ENCODE results near the gene CYB561D1. TPM values are rescaled to one million over a fixed set of nuclear protein-coding genes. Genes with fewer than 3 reads are reported as not detected.

Gene CYB561D1
- total and polyA plus RNA-seq, 10 of the 15 experiments (the other 5 are each of a cell fraction or from before 2014, with no cell fraction given): 0.68 to 9.0 (median 3.3) TPM

DNA sequence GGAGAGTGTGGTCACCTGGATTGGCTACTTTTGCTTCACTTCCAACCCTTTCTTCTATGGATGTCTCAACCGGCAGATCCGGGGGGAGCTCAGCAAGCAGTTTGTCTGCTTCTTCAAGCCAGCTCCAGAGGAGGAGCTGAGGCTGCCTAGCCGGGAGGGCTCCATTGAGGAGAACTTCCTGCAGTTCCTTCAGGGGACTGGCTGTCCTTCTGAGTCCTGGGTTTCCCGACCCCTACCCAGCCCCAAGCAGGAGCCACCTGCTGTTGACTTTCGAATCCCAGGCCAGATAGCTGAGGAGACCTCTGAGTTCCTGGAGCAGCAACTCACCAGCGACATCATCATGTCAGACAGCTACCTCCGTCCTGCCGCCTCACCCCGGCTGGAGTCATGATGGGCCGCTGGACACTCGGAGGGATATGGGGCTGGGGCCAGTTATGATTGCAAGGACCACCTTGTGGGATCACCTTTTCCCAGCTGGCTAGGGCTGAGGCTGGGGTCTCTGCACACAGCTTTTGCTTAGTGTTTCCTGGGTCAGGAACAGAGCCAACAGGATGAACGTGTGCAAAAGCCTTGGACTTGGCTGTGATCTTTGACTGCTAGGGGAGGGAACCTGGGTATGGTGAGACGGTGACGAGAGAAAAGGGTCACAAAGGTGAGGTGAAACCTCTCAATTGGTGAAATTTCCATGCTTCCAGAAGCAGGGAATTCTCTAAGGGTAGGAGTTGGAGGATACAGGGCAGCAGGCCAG is 50.3 kb downstream of the CYB561D1 start (continued):
- TF ChIP-seq, protein P1, sequence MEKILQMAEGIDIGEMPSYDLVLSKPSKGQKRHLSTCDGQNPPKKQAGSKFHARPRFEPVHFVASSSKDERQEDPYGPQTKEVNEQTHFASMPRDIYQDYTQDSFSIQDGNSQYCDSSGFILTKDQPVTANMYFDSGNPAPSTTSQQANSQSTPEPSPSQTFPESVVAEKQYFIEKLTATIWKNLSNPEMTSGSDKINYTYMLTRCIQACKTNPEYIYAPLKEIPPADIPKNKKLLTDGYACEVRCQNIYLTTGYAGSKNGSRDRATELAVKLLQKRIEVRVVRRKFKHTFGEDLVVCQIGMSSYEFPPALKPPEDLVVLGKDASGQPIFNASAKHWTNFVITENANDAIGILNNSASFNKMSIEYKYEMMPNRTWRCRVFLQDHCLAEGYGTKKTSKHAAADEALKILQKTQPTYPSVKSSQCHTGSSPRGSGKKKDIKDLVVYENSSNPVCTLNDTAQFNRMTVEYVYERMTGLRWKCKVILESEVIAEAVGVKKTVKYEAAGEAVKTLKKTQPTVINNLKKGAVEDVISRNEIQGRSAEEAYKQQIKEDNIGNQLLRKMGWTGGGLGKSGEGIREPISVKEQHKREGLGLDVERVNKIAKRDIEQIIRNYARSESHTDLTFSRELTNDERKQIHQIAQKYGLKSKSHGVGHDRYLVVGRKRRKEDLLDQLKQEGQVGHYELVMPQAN (conservative IDR thresholded peaks at IDR 0.05): no peak
- TF ChIP-seq, protein P2, sequence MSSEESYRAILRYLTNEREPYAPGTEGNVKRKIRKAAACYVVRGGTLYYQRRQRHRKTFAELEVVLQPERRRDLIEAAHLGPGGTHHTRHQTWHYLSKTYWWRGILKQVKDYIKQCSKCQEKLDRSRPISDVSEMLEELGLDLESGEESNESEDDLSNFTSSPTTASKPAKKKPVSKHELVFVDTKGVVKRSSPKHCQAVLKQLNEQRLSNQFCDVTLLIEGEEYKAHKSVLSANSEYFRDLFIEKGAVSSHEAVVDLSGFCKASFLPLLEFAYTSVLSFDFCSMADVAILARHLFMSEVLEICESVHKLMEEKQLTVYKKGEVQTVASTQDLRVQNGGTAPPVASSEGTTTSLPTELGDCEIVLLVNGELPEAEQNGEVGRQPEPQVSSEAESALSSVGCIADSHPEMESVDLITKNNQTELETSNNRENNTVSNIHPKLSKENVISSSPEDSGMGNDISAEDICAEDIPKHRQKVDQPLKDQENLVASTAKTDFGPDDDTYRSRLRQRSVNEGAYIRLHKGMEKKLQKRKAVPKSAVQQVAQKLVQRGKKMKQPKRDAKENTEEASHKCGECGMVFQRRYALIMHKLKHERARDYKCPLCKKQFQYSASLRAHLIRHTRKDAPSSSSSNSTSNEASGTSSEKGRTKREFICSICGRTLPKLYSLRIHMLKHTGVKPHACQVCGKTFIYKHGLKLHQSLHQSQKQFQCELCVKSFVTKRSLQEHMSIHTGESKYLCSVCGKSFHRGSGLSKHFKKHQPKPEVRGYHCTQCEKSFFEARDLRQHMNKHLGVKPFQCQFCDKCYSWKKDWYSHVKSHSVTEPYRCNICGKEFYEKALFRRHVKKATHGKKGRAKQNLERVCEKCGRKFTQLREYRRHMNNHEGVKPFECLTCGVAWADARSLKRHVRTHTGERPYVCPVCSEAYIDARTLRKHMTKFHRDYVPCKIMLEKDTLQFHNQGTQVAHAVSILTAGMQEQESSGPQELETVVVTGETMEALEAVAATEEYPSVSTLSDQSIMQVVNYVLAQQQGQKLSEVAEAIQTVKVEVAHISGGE (CRISPR knock-in tag; IDR thresholded peaks at IDR 0.05): no peak
- TF ChIP-seq SIX5 (IDR thresholded peaks at IDR 0.05; ENCODE audit: low read depth, low read length, severe bottlenecking): no peak
- TF ChIP-seq RCOR1 (conservative IDR thresholded peaks at IDR 0.05; ENCODE audit: low read depth, low read length): no peak
- no peak for TF ChIP-seq POLR2A (IDR thresholded peaks at IDR 0.05; ENCODE audit: low read depth, low read length)
- TF ChIP-seq CEBPB (IDR thresholded peaks at IDR 0.05; ENCODE audit: borderline replicate concordance in 1 of 2, low read depth in 2 of 2, low read length in 2 of 2): no peak
